GM21423 (cell line): ENCODE data around the gene PAQR4.
"Not testable (repeated sequence)": the region's sequence is repeated elsewhere in the genome, so short reads cannot be mapped to it uniquely, and the experiment has no call there.

Experiments used
- ATAC-seq: cut with Tn5 transposase; IDR thresholded peaks from one replicate; pipeline ENCODE4 v1.9.1; 2021; ENCODE audit warnings: mild to moderate bottlenecking, moderate library complexity; ENCODE audit not compliant: unreplicated experiment

The PAQR4 gene

GRCh38 chr16:2943716-2944115 is 25.4 kb upstream of the PAQR4 start:
- ATAC-seq = not testable (repeated sequence)

- ATAC-seq = no peak
These were observed 22.5 kb upstream of the PAQR4 start for GRCh38 chr16:2946649-2947048.

GRCh38 chr16:2948807-2949704 is 20.1 kb upstream of the PAQR4 start:
- no peak for ATAC-seq

- no peak for ATAC-seq
These were observed 19.3 kb upstream of the PAQR4 start for GRCh38 chr16:2949705-2950352.

- no peak for ATAC-seq
These were observed 18.8 kb upstream of the PAQR4 start for GRCh38 chr16:2950353-2950724.

GRCh38 chr16:2950773-2951172 is 18.4 kb upstream of the PAQR4 start:
- ATAC-seq = no peak

- ATAC-seq = no peak
These were observed 16.5 kb upstream of the PAQR4 start for GRCh38 chr16:2952679-2953078.

- no peak for ATAC-seq
These were observed 15.2 kb upstream of the PAQR4 start for GRCh38 chr16:2953706-2954627.

GRCh38 chr16:2954656-2955381 is 14.3 kb upstream of the PAQR4 start:
- no peak for ATAC-seq

GRCh38 chr16:2955438-2955778 is 13.7 kb upstream of the PAQR4 start:
- no peak for ATAC-seq

GRCh38 chr16:2955779-2956578 is 13.2 kb upstream of the PAQR4 start:
- ATAC-seq = no peak

- ATAC-seq = no peak
These were observed 12.6 kb upstream of the PAQR4 start for GRCh38 chr16:2956579-2956956.

- ATAC-seq = no peak
These were observed 9.9 kb upstream of the PAQR4 start for GRCh38 chr16:2959206-2959605.

- ATAC-seq = no peak
These were observed 8.8 kb upstream of the PAQR4 start for GRCh38 chr16:2960183-2961010.

GRCh38 chr16:2962334-2963073 is 6.6 kb upstream of the PAQR4 start:
- no peak for ATAC-seq

GRCh38 chr16:2963074-2963722 is 6.0 kb upstream of the PAQR4 start:
- no peak for ATAC-seq

GRCh38 chr16:2963723-2964474 is 5.2 kb upstream of the PAQR4 start, which contains the start of gene KREMEN2:
Gene KREMEN2, plus strand, starts transcription at chr16:2964275. Its CDS starts 246 bp downstream, at chr16:2964521.
- ATAC-seq = no peak
